ENCODE data around the gene TSKU. TPM values are rescaled to one million over a fixed set of nuclear protein-coding genes. Genes with fewer than 3 reads are reported as not detected.
A peak's percentile ranks its signal among the peaks of the same experiment; 100 is the strongest.

The TSKU gene
- polyA plus RNA-seq, 3 donors: not detected

- H3K4me2 ChIP-seq (replicated peaks; ENCODE audit: extremely low read depth, low read length, poor library complexity, severe bottlenecking): no peak overlapping the region
- intact Hi-C loops (cut with micrococcal nuclease): no loop called here
- peaks cover 19 to 33% of the 10 kb centered on the region in 2 donors for H3K4me1 ChIP-seq (ENCODE audit: control insufficient read depth in 1 of 2, insufficient read depth in 2 of 2, low read length in 2 of 2)
- Mint-ChIP-seq H3K27me3 (ENCODE audit: low read depth in 3 of 3) (peaks cover 4 to 7% (median 4%) of the 10 kb centered on the region in 3 donors), H3K4me1 (peaks cover 37% of the 10 kb centered on the region), H3K4me3 (peak overlapping the region in 1 of 2 donors; percentile 16), H3K36me3 (no peaks in the 10 kb centered on the region), H3K27ac (no peak overlapping the region), H3K9me3 (peaks cover 0 to 2% (median 0%) of the 10 kb centered on the region in 7 donors)
- no peaks in the 10 kb centered on the region for H3K27me3 ChIP-seq (ENCODE audit: control insufficient read depth in 2 of 2, insufficient read depth in 2 of 2, low read length in 2 of 2)
- H3K27ac ChIP-seq (ENCODE audit: low read depth in 1 of 2, low read length in 2 of 2): no peak overlapping the region
- H3K9ac ChIP-seq (ENCODE audit: insufficient read depth, low read length, poor library complexity, severe bottlenecking): no peak overlapping the region
- H3K4me3 ChIP-seq (replicated peaks in 1 of 3; ENCODE audit: low read depth in 2 of 3, low read length in 3 of 3): no peak overlapping the region
- DNase-seq: no peak
- no peak for TF ChIP-seq CTCF (IDR thresholded peaks at IDR 0.05)
- H3K9me3 ChIP-seq (replicated peaks in 1 of 2; ENCODE audit: control insufficient read depth in 1 of 2, insufficient read depth in 1 of 2, low read length in 2 of 2): no peaks in the 10 kb centered on the region
- H3K79me2 ChIP-seq (ENCODE audit: insufficient read depth, low read length): no peaks in the 10 kb centered on the region
- no peaks in the 10 kb centered on the region for H3K36me3 ChIP-seq (replicated peaks in 1 of 2; ENCODE audit: control insufficient read depth in 1 of 2, insufficient read depth in 2 of 2, low read length in 2 of 2)
- 0% methylated on average over 4 of the region's 10 CpGs for WGBS (ENCODE audit: insufficient coverage)
- H2AFZ ChIP-seq (ENCODE audit: insufficient read depth, low read depth, low read length, poor library complexity, severe bottlenecking): no peak overlapping the region
- no peaks in the 10 kb centered on the region for H4K20me1 ChIP-seq (ENCODE audit: insufficient read depth, low read length)
Observed at GRCh38 chr11:76844511-76844910, 61.4 kb downstream of the TSKU start.

- Histone ChIP-seq H2AFZ (ENCODE audit: insufficient read depth, low read depth, low read length, poor library complexity, severe bottlenecking) (no peak overlapping the region), H3K4me3 (replicated peaks in 1 of 3; ENCODE audit: low read depth in 2 of 3, low read length in 3 of 3) (no peak overlapping the region)
Observed at GRCh38 chr11:76845069-76845468, 61.9 kb downstream of the TSKU start.

More at GRCh38 chr11:76845069-76845468, 61.9 kb downstream of the TSKU start:
- Histone ChIP-seq H4K20me1 (ENCODE audit: insufficient read depth, low read length) (no peaks in the 10 kb centered on the region), H3K9me3 (replicated peaks in 1 of 2; ENCODE audit: control insufficient read depth in 1 of 2, insufficient read depth in 1 of 2, low read length in 2 of 2) (no peaks in the 10 kb centered on the region), H3K36me3 (replicated peaks in 1 of 2; ENCODE audit: control insufficient read depth in 1 of 2, insufficient read depth in 2 of 2, low read length in 2 of 2) (no peaks in the 10 kb centered on the region), H3K9ac (ENCODE audit: insufficient read depth, low read length, poor library complexity, severe bottlenecking) (no peak overlapping the region), H3K27me3 (ENCODE audit: control insufficient read depth in 2 of 2, insufficient read depth in 2 of 2, low read length in 2 of 2) (no peaks in the 10 kb centered on the region), H3K27ac (ENCODE audit: low read depth in 1 of 2, low read length in 2 of 2) (no peak overlapping the region), H3K4me1 (ENCODE audit: control insufficient read depth in 1 of 2, insufficient read depth in 2 of 2, low read length in 2 of 2) (peaks cover 18 to 30% of the 10 kb centered on the region in 2 donors), H3K4me2 (replicated peaks; ENCODE audit: extremely low read depth, low read length, poor library complexity, severe bottlenecking) (no peak overlapping the region), H3K79me2 (ENCODE audit: insufficient read depth, low read length) (no peaks in the 10 kb centered on the region)
- H3K36me3 Mint-ChIP-seq: no peaks in the 10 kb centered on the region
- peaks cover 36% of the 10 kb centered on the region for H3K4me1 Mint-ChIP-seq
- intact Hi-C loops (cut with micrococcal nuclease): no loop called here
- TF ChIP-seq CTCF (IDR thresholded peaks at IDR 0.05): no peak
- no peak overlapping the region for H3K4me3 Mint-ChIP-seq
- H3K27ac Mint-ChIP-seq: no peak overlapping the region
- H3K27me3 Mint-ChIP-seq (ENCODE audit: low read depth in 3 of 3): peaks cover 4 to 5% (median 4%) of the 10 kb centered on the region in 3 donors
- peaks cover 0 to 2% (median 0%) of the 10 kb centered on the region in 7 donors for H3K9me3 Mint-ChIP-seq
- DNase-seq: no peak
- no CpG with 5 or more reads among the region's 3 CpGs for WGBS (ENCODE audit: insufficient coverage)

Measured in CD14-positive monocyte (primary cell).